ENCODE measurements around the gene CNOT6L. TPM values are rescaled to one million over a fixed set of nuclear protein-coding genes. Genes with fewer than 3 reads are reported as not detected.

The CNOT6L gene
- total and polyA plus RNA-seq, 2 of the 13 experiments (the other 11 are each of a cell fraction or from before 2014, with no cell fraction given), result 7.9 to 13.5 TPM

DNA sequence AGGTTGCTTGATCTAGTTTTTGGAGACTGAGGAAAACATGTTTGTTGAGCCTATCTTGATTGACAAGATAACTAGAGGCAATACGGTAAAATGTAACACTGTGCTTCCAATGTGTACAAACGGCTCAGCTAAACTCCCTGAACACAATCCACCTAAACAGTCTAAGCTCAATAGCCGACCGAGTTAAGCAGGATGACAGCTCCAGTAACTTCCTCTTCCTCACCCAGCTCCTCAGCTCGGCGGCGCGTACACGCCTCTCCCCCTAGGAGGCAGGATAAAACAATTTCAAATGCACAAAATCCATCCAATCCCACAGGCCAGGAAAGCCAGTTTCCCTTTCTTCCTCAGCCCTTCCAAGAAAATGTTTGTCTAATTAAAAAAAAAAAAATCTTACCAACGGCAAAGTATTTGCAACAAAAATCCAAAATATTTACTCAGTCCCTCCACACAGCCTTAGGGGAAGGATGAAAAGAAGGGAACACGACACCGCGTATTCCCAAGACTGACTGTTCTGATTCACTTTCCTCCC lies 1.0 kb downstream of the CNOT6L start (continued):
- TF ChIP-seq FLYWCH1 (CRISPR knock-in tag; IDR thresholded peaks at IDR 0.05) (no peak), KLF13 (CRISPR knock-in tag; IDR thresholded peaks at IDR 0.05) (no peak), TRAFD1 (CRISPR knock-in tag; IDR thresholded peaks at IDR 0.05; ENCODE audit: borderline replicate concordance) (0 out of 2 replicates have a peak, but pooled peaks have one; percentile 47), SALL2 (CRISPR knock-in tag; IDR thresholded peaks at IDR 0.05) (0 out of 2 replicates have a peak, but pooled peaks have one; percentile 21), ZKSCAN1 (IDR thresholded peaks at IDR 0.05; ENCODE audit: low read length) (no peak), THAP9 (CRISPR knock-in tag; IDR thresholded peaks at IDR 0.05; ENCODE audit: borderline replicate concordance) (no peak), SNAI1 (CRISPR knock-in tag; IDR thresholded peaks at IDR 0.05; ENCODE audit: borderline replicate concordance) (no peak), ZNF512 (CRISPR knock-in tag; IDR thresholded peaks at IDR 0.05) (no peak), KDM5A (IDR thresholded peaks at IDR 0.05; ENCODE audit: borderline replicate concordance, low read length) (0 out of 2 replicates have a peak, but pooled peaks have one; percentile 46), ZFP91 (CRISPR knock-in tag; IDR thresholded peaks at IDR 0.05; ENCODE audit: borderline replicate concordance) (no peak), ZNF33A (CRISPR knock-in tag; IDR thresholded peaks at IDR 0.05; ENCODE audit: borderline replicate concordance) (no peak), ZNF672 (CRISPR knock-in tag; IDR thresholded peaks at IDR 0.05) (no peak), CERS6 (CRISPR knock-in tag; IDR thresholded peaks at IDR 0.05) (no peak), ZSCAN20 (CRISPR knock-in tag; IDR thresholded peaks at IDR 0.05; ENCODE audit: borderline replicate concordance) (no peak), KLF15 (CRISPR knock-in tag; IDR thresholded peaks at IDR 0.05; ENCODE audit: borderline replicate concordance) (no peak), EZH2 (conservative IDR thresholded peaks at IDR 0.05; ENCODE audit: low read depth, low read length) (no peak), TCF7L2 (IDR thresholded peaks at IDR 0.05; ENCODE audit: low read depth, low read length) (no peak), ZNF567 (CRISPR knock-in tag; IDR thresholded peaks at IDR 0.05; ENCODE audit: borderline replicate concordance) (no peak)
- TF ChIP-seq, protein P1, sequence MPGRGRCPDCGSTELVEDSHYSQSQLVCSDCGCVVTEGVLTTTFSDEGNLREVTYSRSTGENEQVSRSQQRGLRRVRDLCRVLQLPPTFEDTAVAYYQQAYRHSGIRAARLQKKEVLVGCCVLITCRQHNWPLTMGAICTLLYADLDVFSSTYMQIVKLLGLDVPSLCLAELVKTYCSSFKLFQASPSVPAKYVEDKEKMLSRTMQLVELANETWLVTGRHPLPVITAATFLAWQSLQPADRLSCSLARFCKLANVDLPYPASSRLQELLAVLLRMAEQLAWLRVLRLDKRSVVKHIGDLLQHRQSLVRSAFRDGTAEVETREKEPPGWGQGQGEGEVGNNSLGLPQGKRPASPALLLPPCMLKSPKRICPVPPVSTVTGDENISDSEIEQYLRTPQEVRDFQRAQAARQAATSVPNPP (CRISPR knock-in tag; IDR thresholded peaks at IDR 0.05), result 0 out of 2 replicates have a peak, but pooled peaks have one; percentile 26
